GM12878 (cell line): Measurements from ENCODE around the gene AKAP13.

Experiments
- ESRRA ChIP-seq: IDR thresholded peaks from 2 replicates; pipeline ENCODE4 v1.6.1; 2012; ENCODE audit warnings: mild to moderate bottlenecking, low read length, improper control_type of control experiment
- KLF5 ChIP-seq: fragments of 450-650 bp; IDR thresholded peaks from 2 replicates; pipeline ENCODE4 v1.6.1; 2014; ENCODE audit warnings: mild to moderate bottlenecking; ENCODE audit not compliant: partially characterized antibody
- POLR2AphosphoS2 ChIP-seq: IDR thresholded peaks from 2 replicates; pipeline ENCODE4 v1.6.1; 2011; ENCODE audit warnings: low read depth, mild to moderate bottlenecking, low read length, improper control_type of control experiment, moderate library complexity
- TAF1 ChIP-seq: IDR thresholded peaks from 2 replicates; pipeline ENCODE4 v1.6.1; 2011; ENCODE audit warnings: mild to moderate bottlenecking, low read depth, low read length, borderline replicate concordance
- TF ChIP-seq, protein P1 (sequence below), 3 experiments: IDR thresholded peaks in 2 of 3; conservative IDR thresholded peaks in 1 of 3; 2 replicates each; pipeline ENCODE4 v1.5.1; 2011; ENCODE audit warnings: low read depth in 3 of 3, low read length in 3 of 3, mild to moderate bottlenecking in 3 of 3, control low read depth in 2 of 3, moderate library complexity in 2 of 3, inconsistent platforms in 1 of 3, mixed read lengths in 1 of 3; ENCODE audit not compliant: control insufficient read depth in 2 of 3, insufficient read depth in 1 of 3; ENCODE audit errors: extremely low read depth in 1 of 3

DNA sequence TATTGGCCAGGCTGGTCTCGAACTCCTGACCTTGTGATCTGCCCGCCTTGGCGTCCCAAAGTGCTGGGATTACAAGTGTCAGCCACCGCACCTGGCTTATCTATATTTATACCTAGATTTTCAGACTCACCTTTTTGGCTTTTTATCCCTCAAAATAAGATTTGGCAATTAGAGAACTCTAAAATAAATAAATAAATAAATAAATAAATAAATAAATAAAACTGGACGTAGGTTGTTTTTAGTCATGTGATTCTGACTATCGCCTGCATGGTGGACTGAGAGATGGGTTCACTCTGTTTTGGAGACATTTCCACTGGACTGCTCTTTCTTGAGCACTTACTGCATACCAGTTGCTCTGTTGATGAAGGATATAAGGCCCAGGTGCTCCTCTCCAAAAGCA is 46.2 kb upstream of the AKAP13 start:
- TF ChIP-seq POLR2AphosphoS2, result no peak
- TF ChIP-seq TAF1, result no peak
- TF ChIP-seq KLF5, result no peak
- TF ChIP-seq, protein P1, sequence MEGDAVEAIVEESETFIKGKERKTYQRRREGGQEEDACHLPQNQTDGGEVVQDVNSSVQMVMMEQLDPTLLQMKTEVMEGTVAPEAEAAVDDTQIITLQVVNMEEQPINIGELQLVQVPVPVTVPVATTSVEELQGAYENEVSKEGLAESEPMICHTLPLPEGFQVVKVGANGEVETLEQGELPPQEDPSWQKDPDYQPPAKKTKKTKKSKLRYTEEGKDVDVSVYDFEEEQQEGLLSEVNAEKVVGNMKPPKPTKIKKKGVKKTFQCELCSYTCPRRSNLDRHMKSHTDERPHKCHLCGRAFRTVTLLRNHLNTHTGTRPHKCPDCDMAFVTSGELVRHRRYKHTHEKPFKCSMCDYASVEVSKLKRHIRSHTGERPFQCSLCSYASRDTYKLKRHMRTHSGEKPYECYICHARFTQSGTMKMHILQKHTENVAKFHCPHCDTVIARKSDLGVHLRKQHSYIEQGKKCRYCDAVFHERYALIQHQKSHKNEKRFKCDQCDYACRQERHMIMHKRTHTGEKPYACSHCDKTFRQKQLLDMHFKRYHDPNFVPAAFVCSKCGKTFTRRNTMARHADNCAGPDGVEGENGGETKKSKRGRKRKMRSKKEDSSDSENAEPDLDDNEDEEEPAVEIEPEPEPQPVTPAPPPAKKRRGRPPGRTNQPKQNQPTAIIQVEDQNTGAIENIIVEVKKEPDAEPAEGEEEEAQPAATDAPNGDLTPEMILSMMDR (IDR thresholded peaks at IDR 0.05 in 2 of 3, conservative IDR thresholded peaks at IDR 0.05 in 1 of 3; ENCODE audit: control insufficient read depth in 2 of 3, extremely low read depth in 1 of 3, insufficient read depth in 1 of 3, low read depth in 3 of 3, low read length in 3 of 3), result no peak
- TF ChIP-seq ESRRA, result no peak
